Uterus (tissue), 4 donors: ENCODE measurements around the gene GTF2E1. TPM values are rescaled to one million over a fixed set of nuclear protein-coding genes. Genes with fewer than 3 reads are reported as not detected.

ENCODE experiments used
- DNase-seq, 2 donors: peaks; one replicate each; pipeline ENCODE4 v3.0.0-alpha.2; 2019 to 2020
- H3K27ac ChIP-seq, 2 donors: fragments of 200-600 bp; sonication (generic); 1 replicate in 1 of 2; 2 replicates in 1 of 2; pipeline ENCODE4 v1.5.1; 2016 to 2018
- H3K27me3 ChIP-seq, 2 donors: fragments of 200-600 bp; sonication (generic); one replicate each; pipeline ENCODE4 v1.5.1; 2018 to 2019; ENCODE audit warnings: control low read depth in 1 of 2
- H3K36me3 ChIP-seq, 2 donors: fragments of 200-600 bp; sonication (generic); one replicate each; pipeline ENCODE4 v1.5.1; 2019; ENCODE audit warnings: control low read depth in 1 of 2
- H3K4me1 ChIP-seq, 2 donors: fragments of 200-600 bp; sonication (generic); one replicate each; pipeline ENCODE4 v1.5.1; 2018 to 2019; ENCODE audit warnings: control low read depth in 1 of 2
- H3K4me3 ChIP-seq, 2 donors: fragments of 200-600 bp; sonication (generic); 1 replicate in 1 of 2; 2 replicates in 1 of 2; pipeline ENCODE4 v1.5.1; 2018 to 2019; ENCODE audit warnings: mild to moderate bottlenecking in 1 of 2
- H3K9me3 ChIP-seq, 2 donors: fragments of 200-600 bp; sonication (generic); one replicate each; pipeline ENCODE4 v1.5.1; 2019; ENCODE audit warnings: control low read depth in 1 of 2
- CTCF ChIP-seq, 4 experiments: fragments of 200-600 bp in 2 of 4; fragments of 450-650 bp in 2 of 4; sonication (generic) in 2 of 4; IDR thresholded peaks; one replicate each; pipeline ENCODE4 v1.5.1; 2016 to 2019; ENCODE audit warnings: antibody characterized with exemption in 4 of 4, mild to moderate bottlenecking in 2 of 4, moderate library complexity in 1 of 4
- POLR2A ChIP-seq, 2 donors: fragments of 450-650 bp; IDR thresholded peaks; one replicate each; pipeline ENCODE4 v1.6.1; 2016; ENCODE audit warnings: antibody characterized with exemption in 2 of 2, mild to moderate bottlenecking in 1 of 2, moderate library complexity in 1 of 2
- intact Hi-C: fragments of 100-400 bp; cut with DNase I; formaldehyde crosslinking; loops from one replicate; pipeline ENCODE4 v1.15.1; 2023; ENCODE audit warnings: low total_unique reads
- total RNA-seq, 4 donors: library from RNA; depleted of rRNA in 3 of 4; stranded (reverse); fragments of >200 nt in 3 of 4; gene quantifications; one replicate each; pipeline versions ENCODE4 v1.1.0 to v1.2.4, GENCODE V29; 2014 to 2023
- donor health status: DM: yes; HTN: yes; CAD: no.

GTF2E1 gene
- total RNA-seq = 10 to 100 TPM; 11.0 to 38.5 (median 16.6) TPM

GRCh38 chr3:120742198-120742848, at the start of gene GTF2E1, which contains the start of gene RABL3:
TSS of gene GTF2E1 (plus strand) at chr3:120742744. CDS start at chr3:120750553, 7,809 bp downstream.
TSS of gene RABL3 (minus strand) at chr3:120742516. CDS start at chr3:120742507, 9 bp downstream.
- H3K4me3 ChIP-seq = peak within 1 kb of the TSS; percentile 72 to 92
- H3K4me1 ChIP-seq = no peaks in the 10 kb centered on the region
- TF ChIP-seq POLR2A (IDR thresholded peaks at IDR 0.05) (peak in 1 of 2 donors; percentile 51), CTCF (IDR thresholded peaks at IDR 0.05) (no peak)
- H3K36me3 ChIP-seq = no peaks in the 10 kb centered on the region
- H3K27ac ChIP-seq = peak within 1 kb of the TSS; percentile 92 to 93
- intact Hi-C loops = no loop called here
- peak; percentile 97 to 98 for DNase-seq
- no peaks in the 10 kb centered on the region for H3K9me3 ChIP-seq
- no peaks in the 10 kb centered on the region for H3K27me3 ChIP-seq

GRCh38 chr3:120693439-120694171, 48.9 kb upstream of the GTF2E1 start:
- DNase-seq = no peak
- no peaks in the 10 kb centered on the region for H3K36me3 ChIP-seq

GRCh38 chr3:120699333-120699732, 43.2 kb upstream of the GTF2E1 start:
- Histone ChIP-seq H3K27ac (no peak overlapping the region), H3K4me3 (no peak overlapping the region), H3K9me3 (no peaks in the 10 kb centered on the region), H3K36me3 (no peaks in the 10 kb centered on the region), H3K27me3 (no peaks in the 10 kb centered on the region), H3K4me1 (no peaks in the 10 kb centered on the region)
- TF ChIP-seq CTCF (IDR thresholded peaks at IDR 0.05) (no peak), POLR2A (IDR thresholded peaks at IDR 0.05) (no peak)
- no peak for DNase-seq
- intact Hi-C loops = no loop called here

More at GRCh38 chr3:120693439-120694171, 48.9 kb upstream of the GTF2E1 start:
- Histone ChIP-seq H3K9me3 (no peaks in the 10 kb centered on the region), H3K4me1 (no peaks in the 10 kb centered on the region), H3K4me3 (no peak overlapping the region), H3K27ac (no peak overlapping the region), H3K27me3 (no peaks in the 10 kb centered on the region)
- TF ChIP-seq POLR2A (IDR thresholded peaks at IDR 0.05) (no peak), CTCF (IDR thresholded peaks at IDR 0.05) (no peak)
- intact Hi-C loops = no loop called here

- no peaks in the 10 kb centered on the region for H3K36me3 ChIP-seq
- no peak for DNase-seq
- no peaks in the 10 kb centered on the region for H3K4me1 ChIP-seq
- H3K27ac ChIP-seq = no peak overlapping the region
- no peak for TF ChIP-seq POLR2A (IDR thresholded peaks at IDR 0.05)
- TF ChIP-seq CTCF (IDR thresholded peaks at IDR 0.05) = no peak
- intact Hi-C loops = no loop called here
- H3K27me3 ChIP-seq = no peaks in the 10 kb centered on the region
- no peak overlapping the region for H3K4me3 ChIP-seq
- no peaks in the 10 kb centered on the region for H3K9me3 ChIP-seq
These were observed 36.5 kb upstream of the GTF2E1 start for GRCh38 chr3:120705884-120706582.
